Measurements from ENCODE around the gene GAS2L1.

Gene GAS2L1

GRCh38 chr22:29268511-29269229, 37.8 kb upstream of the GAS2L1 start:
- no peak for TF ChIP-seq CTCF (IDR thresholded peaks at IDR 0.05; ENCODE audit: low read depth, low read length, missing control alignments)
- no peak for DNase-seq (ENCODE audit: extremely low read depth, low read depth)
- peak overlapping the region; percentile 80 for H3K4me3 ChIP-seq (replicated peaks; ENCODE audit: low read depth, low read length)

GRCh38 chr22:29269230-29269604, 37.2 kb upstream of the GAS2L1 start:
- H3K4me3 ChIP-seq (replicated peaks; ENCODE audit: low read depth, low read length), result peak overlapping the region; percentile 80
- TF ChIP-seq CTCF (IDR thresholded peaks at IDR 0.05; ENCODE audit: low read depth, low read length, missing control alignments), result no peak
- DNase-seq (ENCODE audit: extremely low read depth, low read depth), result no peak

- no peak for TF ChIP-seq CTCF (IDR thresholded peaks at IDR 0.05; ENCODE audit: low read depth, low read length, missing control alignments)
These were observed 36.5 kb upstream of the GAS2L1 start for GRCh38 chr22:29269731-29270474.

GRCh38 chr22:29270475-29271271, 35.8 kb upstream of the GAS2L1 start:
- no peak for TF ChIP-seq CTCF (IDR thresholded peaks at IDR 0.05; ENCODE audit: low read depth, low read length, missing control alignments)
- DNase-seq (ENCODE audit: extremely low read depth, low read depth), result no peak
- peak overlapping the region; percentile 80 for H3K4me3 ChIP-seq (replicated peaks; ENCODE audit: low read depth, low read length)

More at GRCh38 chr22:29269731-29270474, 36.5 kb upstream of the GAS2L1 start:
- H3K4me3 ChIP-seq (replicated peaks; ENCODE audit: low read depth, low read length), result peak overlapping the region; percentile 80
- no peak for DNase-seq (ENCODE audit: extremely low read depth, low read depth)

- no peak for DNase-seq (ENCODE audit: extremely low read depth, low read depth)
- no peak overlapping the region for H3K4me3 ChIP-seq (replicated peaks; ENCODE audit: low read depth, low read length)
- no peak for TF ChIP-seq CTCF (IDR thresholded peaks at IDR 0.05; ENCODE audit: low read depth, low read length, missing control alignments)
These were observed 33.8 kb upstream of the GAS2L1 start for GRCh38 chr22:29272624-29273023.

- DNase-seq (ENCODE audit: extremely low read depth, low read depth), result no peak
- no peak overlapping the region for H3K4me3 ChIP-seq (replicated peaks; ENCODE audit: low read depth, low read length)
- no peak for TF ChIP-seq CTCF (IDR thresholded peaks at IDR 0.05; ENCODE audit: low read depth, low read length, missing control alignments)
These were observed 31.3 kb upstream of the GAS2L1 start for GRCh38 chr22:29275167-29275566.
